HEK293 (cell line): Measurements from ENCODE around the gene SMTNL1.

ENCODE experiments used
- CTCF ChIA-PET: fragments of 350-600 bp; formaldehyde crosslinking; extraction: SDS; loops from one replicate; lab custom pipeline; 2021; ENCODE audit warnings: antibody characterized with exemption; lab: Yijun Ruan, JAX
- POLR2A ChIA-PET: fragments of 300-600 bp; formaldehyde crosslinking; extraction: SDS; loops from one replicate; lab custom pipeline; 2020; ENCODE audit warnings: antibody characterized with exemption, inconsistent platforms; lab: Yijun Ruan, JAX
- H3K27ac ChIP-seq: fragments of 200-500 bp; sonication (Bioruptor generic); 2 replicates; pipeline ENCODE4 v1.5.1; 2014; ENCODE audit warnings: low read depth, low read length, control low read depth, inconsistent platforms; ENCODE audit errors: extremely low read depth
- H3K36me3 ChIP-seq, 2 experiments: fragments of 200-500 bp in 1 of 2; sonication (Bioruptor generic) in 1 of 2; 1 replicate in 1 of 2; 2 replicates in 1 of 2; pipeline ENCODE4 v1.5.1; 2014 to 2017; ENCODE audit warnings: inconsistent platforms in 2 of 2, low read length in 2 of 2; ENCODE audit not compliant: control insufficient read depth in 2 of 2, insufficient read depth in 1 of 2
- H3K4me1 ChIP-seq: fragments of 200-500 bp; sonication (Bioruptor generic); 2 replicates; pipeline ENCODE4 v1.5.1; 2014; ENCODE audit warnings: mild to moderate bottlenecking, low read length, inconsistent platforms; ENCODE audit not compliant: control insufficient read depth, insufficient read depth
- H3K4me3 ChIP-seq: 2 replicates; pipeline ENCODE4 v1.5.1; 2011; ENCODE audit warnings: low read depth, mild to moderate bottlenecking, control low read depth, low read length, moderate library complexity
- H3K9me3 ChIP-seq: fragments of 200-500 bp; sonication (Bioruptor generic); 2 replicates; pipeline ENCODE4 v1.5.1; 2014; ENCODE audit warnings: low read depth, low read length, inconsistent platforms; ENCODE audit not compliant: control insufficient read depth, insufficient read depth
- SCRT1 ChIP-seq: fragments of 450-650 bp; formaldehyde crosslinking; IDR thresholded peaks from 2 replicates; pipeline ENCODE4 v1.5.1; 2016; ENCODE audit warnings: missing biosample characterization, missing genetic modification characterization, borderline replicate concordance
- SCRT2 ChIP-seq: fragments of 450-650 bp; formaldehyde crosslinking; IDR thresholded peaks from 2 replicates; pipeline ENCODE4 v1.5.1; 2016; ENCODE audit warnings: missing biosample characterization, missing genetic modification characterization
- ZFP69B ChIP-seq: fragments of 450-650 bp; formaldehyde crosslinking; IDR thresholded peaks from 2 replicates; pipeline ENCODE4 v1.5.1; 2016; ENCODE audit warnings: missing biosample characterization, missing genetic modification characterization
- ZNF274 ChIP-seq, 2 experiments: fragments of 200-500 bp in 1 of 2; fragments of 450-650 bp in 1 of 2; sonication (Bioruptor generic) in 1 of 2; formaldehyde crosslinking in 1 of 2; IDR thresholded peaks; 2 replicates each; pipeline versions ENCODE4 v1.5.1 to v1.6.1; 2014 to 2016; ENCODE audit warnings: borderline replicate concordance in 1 of 2, inconsistent platforms in 1 of 2, low read length in 1 of 2, missing biosample characterization in 1 of 2, missing genetic modification characterization in 1 of 2
- ZNF335 ChIP-seq: fragments of 450-650 bp; formaldehyde crosslinking; conservative IDR thresholded peaks from 2 replicates; pipeline ENCODE4 v1.5.1; 2016; ENCODE audit warnings: missing biosample characterization, missing genetic modification characterization
- ZNF341 ChIP-seq: fragments of 450-650 bp; formaldehyde crosslinking; IDR thresholded peaks from 2 replicates; pipeline ENCODE4; 2016; ENCODE audit warnings: low read depth, missing biosample characterization, missing genetic modification characterization
- ZNF394 ChIP-seq: fragments of 450-650 bp; formaldehyde crosslinking; IDR thresholded peaks from 2 replicates; pipeline ENCODE4 v1.5.1; 2016; ENCODE audit warnings: missing biosample characterization, missing genetic modification characterization, mild to moderate bottlenecking, moderate library complexity, borderline replicate concordance
- ZNF654 ChIP-seq: fragments of 450-650 bp; formaldehyde crosslinking; IDR thresholded peaks from 2 replicates; pipeline ENCODE4 v1.5.1; 2016; ENCODE audit warnings: low read depth, missing biosample characterization, missing genetic modification characterization
- ZNF837 ChIP-seq: fragments of 450-650 bp; formaldehyde crosslinking; IDR thresholded peaks from 2 replicates; pipeline ENCODE4 v1.5.1; 2016; ENCODE audit warnings: missing biosample characterization, missing genetic modification characterization
- TF ChIP-seq, protein P1 (sequence below): fragments of 450-650 bp; formaldehyde crosslinking; IDR thresholded peaks from 2 replicates; pipeline ENCODE4 v1.5.1; 2016; ENCODE audit warnings: missing biosample characterization, missing genetic modification characterization
- TF ChIP-seq, protein P2 (sequence below): fragments of 450-650 bp; formaldehyde crosslinking; IDR thresholded peaks from 2 replicates; pipeline ENCODE4 v1.5.1; 2016; ENCODE audit warnings: missing biosample characterization, missing genetic modification characterization
- TF ChIP-seq, protein P3 (sequence below): fragments of 450-650 bp; formaldehyde crosslinking; IDR thresholded peaks from 2 replicates; pipeline ENCODE4 v1.5.1; 2016; ENCODE audit warnings: missing biosample characterization, missing genetic modification characterization

SMTNL1 gene

DNA sequence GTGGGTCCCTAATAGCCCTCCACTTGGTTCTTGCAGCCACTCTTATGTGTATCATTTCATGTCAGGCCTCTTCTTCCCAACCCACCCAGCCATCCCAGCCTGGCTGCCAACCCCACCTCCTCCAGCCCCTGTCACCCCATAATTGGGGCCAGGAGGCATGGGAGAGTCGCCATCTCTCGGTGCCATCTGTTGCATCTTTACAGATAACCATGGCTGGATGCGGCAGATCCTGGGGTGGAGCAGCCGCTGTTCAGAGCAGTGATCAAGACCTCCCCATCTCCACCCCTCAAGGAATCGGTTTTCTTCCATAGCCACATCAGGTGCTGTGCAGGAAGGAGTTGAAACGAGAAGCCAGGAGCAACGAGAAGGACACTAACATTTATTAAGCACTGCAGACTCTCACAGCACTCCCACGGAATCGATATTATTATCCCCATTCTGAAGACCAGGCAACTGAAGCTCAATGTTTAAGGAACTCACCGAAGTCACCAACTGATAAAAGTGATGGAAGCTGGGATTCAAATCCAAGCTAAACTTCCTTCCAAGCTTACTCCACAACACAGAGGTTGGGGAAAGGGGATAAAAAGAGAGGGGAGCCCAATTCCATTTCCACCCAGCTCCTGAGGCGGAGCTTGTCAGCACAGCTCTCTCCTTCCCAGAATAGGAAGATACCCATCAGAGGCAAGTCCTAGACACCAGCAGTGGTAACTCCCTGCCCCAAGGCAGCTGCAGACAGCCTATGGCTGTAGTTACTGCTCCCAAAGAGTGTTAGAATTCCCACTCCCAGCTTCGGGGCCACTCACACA is 24.5 kb upstream of the SMTNL1 start (continued):
- TF ChIP-seq, protein P1, sequence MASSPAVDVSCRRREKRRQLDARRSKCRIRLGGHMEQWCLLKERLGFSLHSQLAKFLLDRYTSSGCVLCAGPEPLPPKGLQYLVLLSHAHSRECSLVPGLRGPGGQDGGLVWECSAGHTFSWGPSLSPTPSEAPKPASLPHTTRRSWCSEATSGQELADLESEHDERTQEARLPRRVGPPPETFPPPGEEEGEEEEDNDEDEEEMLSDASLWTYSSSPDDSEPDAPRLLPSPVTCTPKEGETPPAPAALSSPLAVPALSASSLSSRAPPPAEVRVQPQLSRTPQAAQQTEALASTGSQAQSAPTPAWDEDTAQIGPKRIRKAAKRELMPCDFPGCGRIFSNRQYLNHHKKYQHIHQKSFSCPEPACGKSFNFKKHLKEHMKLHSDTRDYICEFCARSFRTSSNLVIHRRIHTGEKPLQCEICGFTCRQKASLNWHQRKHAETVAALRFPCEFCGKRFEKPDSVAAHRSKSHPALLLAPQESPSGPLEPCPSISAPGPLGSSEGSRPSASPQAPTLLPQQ (tag by site-specific recombination) = no peak
- TF ChIP-seq ZNF274 (IDR thresholded peaks at IDR 0.05; ENCODE audit: low read length) (no peak), ZNF274 (tag by site-specific recombination; IDR thresholded peaks at IDR 0.05; ENCODE audit: borderline replicate concordance) (no peak), ZNF335 (tag by site-specific recombination) (no peak), ZNF341 (peak; percentile 70), SCRT1 (tag by site-specific recombination) (peak; percentile 18; the same call in 1 of the 2 replicates), ZNF394 (no peak)

GRCh38 chr11:57513452-57513795 is 24.0 kb upstream of the SMTNL1 start:
- CTCF ChIA-PET = interaction anchor here (0.8 to 6.7 kb wide), 5 partner anchors 12 to 57 kb away, joined by 3 to 71 read pairs (median 4); no protein-coding TSS in a partner anchor
- Histone ChIP-seq H3K4me1 (no peaks in the 10 kb centered on the region), H3K9me3 (no peaks in the 10 kb centered on the region), H3K36me3 (no peaks in the 10 kb centered on the region), H3K4me3 (no peak overlapping the region), H3K27ac (no peak overlapping the region)
- TF ChIP-seq, protein P1 (tag by site-specific recombination) = peak; percentile 93
- TF ChIP-seq ZNF654 (tag by site-specific recombination) (no peak), ZFP69B (peak; percentile 82; the same call in 1 of the 2 replicates)
- POLR2A ChIA-PET = interaction anchor here (1.6 kb wide), 1 partner anchor 20 kb away, joined by 4 read pairs; no protein-coding TSS in a partner anchor

DNA sequence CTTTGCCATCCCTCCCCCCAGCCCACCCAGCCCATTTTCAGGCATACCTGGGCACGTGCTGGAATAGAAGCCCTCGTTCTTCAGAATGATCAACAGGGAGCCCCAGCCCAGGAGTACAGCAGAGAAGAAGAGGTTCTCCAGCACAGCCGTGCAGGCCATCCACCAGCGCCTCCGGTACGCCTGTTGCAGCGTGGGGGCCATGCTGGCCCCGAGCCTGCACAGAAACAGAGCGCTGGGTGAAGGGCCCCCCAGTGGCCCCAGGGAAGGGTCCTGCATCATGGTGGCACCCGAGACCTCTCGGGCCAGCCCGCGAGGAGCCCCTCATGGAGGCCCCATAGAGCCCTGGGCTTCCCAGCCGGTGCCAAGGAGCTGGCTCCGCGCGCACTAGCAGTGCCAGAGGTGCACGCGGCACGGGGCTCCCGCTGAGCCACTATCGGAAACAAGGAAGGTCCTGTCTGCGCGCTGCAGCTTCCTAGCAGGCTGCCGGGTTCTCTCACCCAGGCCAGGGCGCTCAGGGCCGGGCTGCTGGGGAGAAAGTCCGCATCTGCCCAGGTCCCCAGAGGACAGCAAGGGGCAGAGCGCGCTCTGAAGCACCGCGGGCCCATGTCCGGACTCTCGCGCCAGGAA is 23.4 kb upstream of the SMTNL1 start:
- H3K36me3 ChIP-seq = no peaks in the 10 kb centered on the region
- H3K4me3 ChIP-seq = peak overlapping the region; percentile 59
- ChIA-PET POLR2A (interaction anchor here (1.2 to 2.7 kb wide), 5 partner anchors 10 to 30 kb away, joined by 3 to 15 read pairs (median 4); no protein-coding TSS in a partner anchor), CTCF (interaction anchor here (0.5 to 6.7 kb wide), 6 partner anchors 13 to 673 kb away, joined by 3 to 71 read pairs (median 4); no protein-coding TSS in a partner anchor)
- no peaks in the 10 kb centered on the region for H3K9me3 ChIP-seq
- TF ChIP-seq, protein P2, sequence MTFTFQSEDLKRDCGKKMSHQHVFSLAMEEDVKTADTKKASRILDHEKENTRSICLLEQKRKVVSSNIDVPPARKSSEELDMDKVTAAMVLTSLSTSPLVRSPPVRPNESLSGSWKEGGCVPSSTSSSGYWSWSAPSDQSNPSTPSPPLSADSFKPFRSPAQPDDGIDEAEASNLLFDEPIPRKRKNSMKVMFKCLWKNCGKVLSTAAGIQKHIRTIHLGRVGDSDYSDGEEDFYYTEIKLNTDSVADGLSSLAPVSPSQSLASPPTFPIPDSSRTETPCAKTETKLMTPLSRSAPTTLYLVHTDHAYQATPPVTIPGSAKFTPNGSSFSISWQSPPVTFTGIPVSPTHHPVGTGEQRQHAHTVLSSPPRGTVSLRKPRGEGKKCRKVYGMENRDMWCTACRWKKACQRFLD (tag by site-specific recombination) = no peak
- TF ChIP-seq, protein P3, sequence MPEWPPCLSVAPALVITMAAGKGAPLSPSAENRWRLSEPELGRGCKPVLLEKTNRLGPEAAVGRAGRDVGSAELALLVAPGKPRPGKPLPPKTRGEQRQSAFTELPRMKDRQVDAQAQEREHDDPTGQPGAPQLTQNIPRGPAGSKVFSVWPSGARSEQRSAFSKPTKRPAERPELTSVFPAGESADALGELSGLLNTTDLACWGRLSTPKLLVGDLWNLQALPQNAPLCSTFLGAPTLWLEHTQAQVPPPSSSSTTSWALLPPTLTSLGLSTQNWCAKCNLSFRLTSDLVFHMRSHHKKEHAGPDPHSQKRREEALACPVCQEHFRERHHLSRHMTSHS = no peak
- TF ChIP-seq ZNF837 (no peak), SCRT2 (tag by site-specific recombination) (peak; percentile 84)
- no peaks in the 10 kb centered on the region for H3K4me1 ChIP-seq
- H3K27ac ChIP-seq = no peak overlapping the region
